ENCODE data around the gene FOXO3. TPM values are rescaled to one million over a fixed set of nuclear protein-coding genes. Genes with fewer than 3 reads are reported as not detected.

The FOXO3 gene
- total RNA-seq, 1 donor from 2014 or later, result 60.3 TPM

DNA sequence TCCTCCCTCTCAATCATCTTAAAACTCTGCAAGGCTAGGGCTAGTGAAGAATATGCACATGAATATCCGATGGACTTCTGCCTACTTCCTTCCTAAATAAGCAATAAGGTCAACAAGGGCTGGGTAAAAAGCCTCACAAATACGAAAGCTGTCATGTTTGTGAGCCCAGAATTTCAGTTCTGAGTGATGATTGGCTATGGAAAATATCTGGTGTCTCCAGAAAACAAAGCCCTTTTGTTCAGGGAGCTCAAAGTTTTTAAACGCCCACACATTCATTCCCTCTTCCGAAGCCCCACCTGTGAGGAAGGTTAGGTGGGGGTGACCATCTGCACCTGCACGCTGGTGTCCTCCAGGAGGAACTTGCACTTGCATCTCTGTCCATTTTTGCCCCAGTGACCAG is 160.6 kb downstream of the FOXO3 start:
- DNase-seq (ENCODE audit: extremely low spot score, unreplicated experiment), result no peak
- TF ChIP-seq, protein P1, sequence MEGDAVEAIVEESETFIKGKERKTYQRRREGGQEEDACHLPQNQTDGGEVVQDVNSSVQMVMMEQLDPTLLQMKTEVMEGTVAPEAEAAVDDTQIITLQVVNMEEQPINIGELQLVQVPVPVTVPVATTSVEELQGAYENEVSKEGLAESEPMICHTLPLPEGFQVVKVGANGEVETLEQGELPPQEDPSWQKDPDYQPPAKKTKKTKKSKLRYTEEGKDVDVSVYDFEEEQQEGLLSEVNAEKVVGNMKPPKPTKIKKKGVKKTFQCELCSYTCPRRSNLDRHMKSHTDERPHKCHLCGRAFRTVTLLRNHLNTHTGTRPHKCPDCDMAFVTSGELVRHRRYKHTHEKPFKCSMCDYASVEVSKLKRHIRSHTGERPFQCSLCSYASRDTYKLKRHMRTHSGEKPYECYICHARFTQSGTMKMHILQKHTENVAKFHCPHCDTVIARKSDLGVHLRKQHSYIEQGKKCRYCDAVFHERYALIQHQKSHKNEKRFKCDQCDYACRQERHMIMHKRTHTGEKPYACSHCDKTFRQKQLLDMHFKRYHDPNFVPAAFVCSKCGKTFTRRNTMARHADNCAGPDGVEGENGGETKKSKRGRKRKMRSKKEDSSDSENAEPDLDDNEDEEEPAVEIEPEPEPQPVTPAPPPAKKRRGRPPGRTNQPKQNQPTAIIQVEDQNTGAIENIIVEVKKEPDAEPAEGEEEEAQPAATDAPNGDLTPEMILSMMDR (IDR thresholded peaks at IDR 0.05), result no peak
- Mint-ChIP-seq H3K27me3 (ENCODE audit: unreplicated experiment) (peaks cover 3% of the 10 kb centered on the region), H3K27ac (ENCODE audit: unreplicated experiment) (no peak overlapping the region), H3K4me3 (ENCODE audit: unreplicated experiment) (no peak overlapping the region), H3K36me3 (ENCODE audit: unreplicated experiment) (peaks cover 4% of the 10 kb centered on the region), H3K9me3 (ENCODE audit: unreplicated experiment) (peaks cover 14% of the 10 kb centered on the region), H3K4me1 (ENCODE audit: unreplicated experiment) (peaks cover 5% of the 10 kb centered on the region)

DNA sequence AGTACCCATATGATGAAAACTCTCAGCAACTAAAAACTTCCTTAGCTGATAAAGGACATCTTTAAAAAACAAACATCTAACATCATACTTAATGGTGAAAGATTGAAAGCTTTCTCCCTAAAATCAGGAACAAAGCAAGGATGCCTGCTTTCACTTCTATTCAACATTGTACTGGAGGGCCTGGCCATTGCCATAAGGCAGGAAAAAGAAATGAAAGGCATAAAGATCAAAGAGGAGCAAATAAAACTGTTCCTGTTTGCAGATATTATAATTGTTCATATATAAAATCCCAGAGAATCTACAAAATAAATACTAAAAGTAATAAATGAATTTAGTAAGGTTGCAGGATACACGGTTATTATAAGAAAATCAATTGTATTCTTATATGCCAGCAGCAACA is 162.9 kb downstream of the FOXO3 start:
- H3K36me3 Mint-ChIP-seq (ENCODE audit: unreplicated experiment), result peaks cover 4% of the 10 kb centered on the region
- H3K27ac Mint-ChIP-seq (ENCODE audit: unreplicated experiment), result no peak overlapping the region
- peaks cover 5% of the 10 kb centered on the region for H3K4me1 Mint-ChIP-seq (ENCODE audit: unreplicated experiment)
- peaks cover 3% of the 10 kb centered on the region for H3K27me3 Mint-ChIP-seq (ENCODE audit: unreplicated experiment)
- H3K9me3 Mint-ChIP-seq (ENCODE audit: unreplicated experiment), result peaks cover 14% of the 10 kb centered on the region
- TF ChIP-seq, protein P1 (IDR thresholded peaks at IDR 0.05), result no peak
- no peak for DNase-seq (ENCODE audit: extremely low spot score, unreplicated experiment)
- H3K4me3 Mint-ChIP-seq (ENCODE audit: unreplicated experiment), result no peak overlapping the region

GRCh38 chr6:108726726-108727339 is 166.1 kb downstream of the FOXO3 start:
- no peaks in the 10 kb centered on the region for H3K27me3 Mint-ChIP-seq (ENCODE audit: unreplicated experiment)
- H3K9me3 Mint-ChIP-seq (ENCODE audit: unreplicated experiment), result peaks cover 14% of the 10 kb centered on the region
- H3K4me1 Mint-ChIP-seq (ENCODE audit: unreplicated experiment), result peaks cover 12% of the 10 kb centered on the region
- no peak for DNase-seq (ENCODE audit: extremely low spot score, unreplicated experiment)
- H3K36me3 Mint-ChIP-seq (ENCODE audit: unreplicated experiment), result peaks cover 4% of the 10 kb centered on the region
- TF ChIP-seq, protein P1 (IDR thresholded peaks at IDR 0.05), result no peak
- no peak overlapping the region for H3K27ac Mint-ChIP-seq (ENCODE audit: unreplicated experiment)
- H3K4me3 Mint-ChIP-seq (ENCODE audit: unreplicated experiment), result no peak overlapping the region

- Mint-ChIP-seq H3K27me3 (ENCODE audit: unreplicated experiment) (no peaks in the 10 kb centered on the region), H3K4me3 (ENCODE audit: unreplicated experiment) (no peak overlapping the region), H3K9me3 (ENCODE audit: unreplicated experiment) (peaks cover 11% of the 10 kb centered on the region), H3K36me3 (ENCODE audit: unreplicated experiment) (peaks cover 3% of the 10 kb centered on the region), H3K27ac (ENCODE audit: unreplicated experiment) (no peak overlapping the region), H3K4me1 (ENCODE audit: unreplicated experiment) (peaks cover 12% of the 10 kb centered on the region)
- TF ChIP-seq, protein P1 (IDR thresholded peaks at IDR 0.05), result no peak
- no peak for DNase-seq (ENCODE audit: extremely low spot score, unreplicated experiment)
These were observed 167.4 kb downstream of the FOXO3 start for GRCh38 chr6:108727966-108728730.

DNA sequence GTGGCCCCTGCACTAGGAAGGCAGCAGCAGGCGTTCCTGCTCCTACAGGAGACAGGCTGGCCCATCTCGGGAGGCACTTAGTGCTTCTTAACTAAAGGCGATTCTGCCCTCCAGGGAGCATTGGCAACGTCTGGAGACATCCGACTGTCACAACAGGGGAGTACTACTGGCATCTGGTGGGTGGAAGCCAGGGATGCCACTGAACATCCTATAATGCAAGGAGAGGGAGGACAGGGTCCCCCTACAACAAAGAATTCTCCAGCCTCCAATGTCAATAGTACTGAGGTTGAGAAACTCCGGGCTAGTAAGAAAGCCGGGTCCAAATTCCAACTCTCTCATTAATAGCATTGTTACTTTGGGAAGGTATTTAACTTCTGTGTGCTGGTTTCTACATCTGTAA is 168.1 kb downstream of the FOXO3 start:
- Mint-ChIP-seq H3K36me3 (ENCODE audit: unreplicated experiment) (no peaks in the 10 kb centered on the region), H3K27ac (ENCODE audit: unreplicated experiment) (no peak overlapping the region), H3K4me1 (ENCODE audit: unreplicated experiment) (peaks cover 12% of the 10 kb centered on the region), H3K9me3 (ENCODE audit: unreplicated experiment) (peaks cover 7% of the 10 kb centered on the region), H3K27me3 (ENCODE audit: unreplicated experiment) (no peaks in the 10 kb centered on the region), H3K4me3 (ENCODE audit: unreplicated experiment) (no peak overlapping the region)
- DNase-seq (ENCODE audit: extremely low spot score, unreplicated experiment), result no peak
- TF ChIP-seq, protein P1 (IDR thresholded peaks at IDR 0.05), result no peak

Measured in osteocyte (in vitro differentiated cells).